Right renal pelvis (tissue), 4 donors: ENCODE data around the gene TNFRSF6B. TPM values are rescaled to one million over a fixed set of nuclear protein-coding genes. Genes with fewer than 3 reads are reported as not detected.
"Not testable (repeated sequence)": the region's sequence is repeated elsewhere in the genome, so short reads cannot be mapped to it uniquely, and the experiment has no call there.

Source experiments
- DNase-seq, 4 donors: peaks; one replicate each; pipeline ENCODE4 v3.0.0-alpha.2; 2013; ENCODE audit warnings: low read depth in 4 of 4, low spot score in 3 of 4, missing footprints in 1 of 4
- polyA plus RNA-seq, 4 donors: library from polyadenylated mRNA; unstranded; fragments of 120-200 nt; gene quantifications; one replicate each; pipeline ENCODE4 v1.2.1, GENCODE V29; 2013; ENCODE audit not compliant: insufficient read length in 4 of 4

TNFRSF6B gene
- polyA plus RNA-seq = 1 to 10 TPM; 1.1 to 2.7 (median 1.6) TPM

- no peak for DNase-seq
Observed at GRCh38 chr20:63696628-63697356, at the start of gene TNFRSF6B. Gene TNFRSF6B (plus strand): TSS chr20:63696652. CDS start chr20:63696768, 116 bp downstream.

- DNase-seq = no peak
Observed at GRCh38 chr20:63648190-63648589, 48.3 kb upstream of the TNFRSF6B start.

GRCh38 chr20:63648895-63649589 is 47.4 kb upstream of the TNFRSF6B start:
- no peak for DNase-seq

GRCh38 chr20:63650486-63650885 is 46.0 kb upstream of the TNFRSF6B start:
- DNase-seq = not testable (repeated sequence)

GRCh38 chr20:63651942-63652191 is 44.6 kb upstream of the TNFRSF6B start:
- DNase-seq = no peak

- DNase-seq = no peak
Observed at GRCh38 chr20:63652192-63652980, 44.1 kb upstream of the TNFRSF6B start.

GRCh38 chr20:63653041-63653973 is 43.1 kb upstream of the TNFRSF6B start, which contains the start of gene STMN3:
Gene STMN3 (minus strand): TSS chr20:63653424. CDS start chr20:63653345, 79 bp downstream.
- peak; percentile 81 to 88 (median 86) for DNase-seq

- DNase-seq = no peak
Observed at GRCh38 chr20:63653974-63654668, 42.3 kb upstream of the TNFRSF6B start.

GRCh38 chr20:63655249-63655648 is 41.2 kb upstream of the TNFRSF6B start:
- no peak for DNase-seq

- no peak for DNase-seq
Observed at GRCh38 chr20:63656451-63656850, 40.0 kb upstream of the TNFRSF6B start.

- DNase-seq = no peak
Observed at GRCh38 chr20:63657260-63657936, 39.1 kb upstream of the TNFRSF6B start.

- peak; percentile 83 to 91 (median 86) for DNase-seq
Observed at GRCh38 chr20:63657937-63658748, 38.3 kb upstream of the TNFRSF6B start, which contains the start of gene RTEL1. Gene RTEL1 (plus strand): TSS chr20:63658312. CDS start chr20:63659403, 1,091 bp downstream.

GRCh38 chr20:63658749-63659187 is 37.7 kb upstream of the TNFRSF6B start:
- DNase-seq = no peak

GRCh38 chr20:63659370-63659769 is 37.1 kb upstream of the TNFRSF6B start:
- DNase-seq = no peak

- not testable (repeated sequence) for DNase-seq
Observed at GRCh38 chr20:63660174-63660573, 36.3 kb upstream of the TNFRSF6B start.

- no peak for DNase-seq
Observed at GRCh38 chr20:63660622-63661021, 35.8 kb upstream of the TNFRSF6B start.

- DNase-seq = no peak
Observed at GRCh38 chr20:63661108-63661507, 35.3 kb upstream of the TNFRSF6B start.
